SHP77 treated with DMSO at 0.1 percent for 48 hours (cell line): ENCODE results near the gene BAZ2B.
"Not testable (repeated sequence)": the region's sequence is repeated elsewhere in the genome, so short reads cannot be mapped to it uniquely, and the experiment has no call there.

Source experiments
- DNase-seq: peaks from one replicate; lab custom pipeline; 2025; lab: John Stamatoyannopoulos, UW

The BAZ2B gene, protein sequence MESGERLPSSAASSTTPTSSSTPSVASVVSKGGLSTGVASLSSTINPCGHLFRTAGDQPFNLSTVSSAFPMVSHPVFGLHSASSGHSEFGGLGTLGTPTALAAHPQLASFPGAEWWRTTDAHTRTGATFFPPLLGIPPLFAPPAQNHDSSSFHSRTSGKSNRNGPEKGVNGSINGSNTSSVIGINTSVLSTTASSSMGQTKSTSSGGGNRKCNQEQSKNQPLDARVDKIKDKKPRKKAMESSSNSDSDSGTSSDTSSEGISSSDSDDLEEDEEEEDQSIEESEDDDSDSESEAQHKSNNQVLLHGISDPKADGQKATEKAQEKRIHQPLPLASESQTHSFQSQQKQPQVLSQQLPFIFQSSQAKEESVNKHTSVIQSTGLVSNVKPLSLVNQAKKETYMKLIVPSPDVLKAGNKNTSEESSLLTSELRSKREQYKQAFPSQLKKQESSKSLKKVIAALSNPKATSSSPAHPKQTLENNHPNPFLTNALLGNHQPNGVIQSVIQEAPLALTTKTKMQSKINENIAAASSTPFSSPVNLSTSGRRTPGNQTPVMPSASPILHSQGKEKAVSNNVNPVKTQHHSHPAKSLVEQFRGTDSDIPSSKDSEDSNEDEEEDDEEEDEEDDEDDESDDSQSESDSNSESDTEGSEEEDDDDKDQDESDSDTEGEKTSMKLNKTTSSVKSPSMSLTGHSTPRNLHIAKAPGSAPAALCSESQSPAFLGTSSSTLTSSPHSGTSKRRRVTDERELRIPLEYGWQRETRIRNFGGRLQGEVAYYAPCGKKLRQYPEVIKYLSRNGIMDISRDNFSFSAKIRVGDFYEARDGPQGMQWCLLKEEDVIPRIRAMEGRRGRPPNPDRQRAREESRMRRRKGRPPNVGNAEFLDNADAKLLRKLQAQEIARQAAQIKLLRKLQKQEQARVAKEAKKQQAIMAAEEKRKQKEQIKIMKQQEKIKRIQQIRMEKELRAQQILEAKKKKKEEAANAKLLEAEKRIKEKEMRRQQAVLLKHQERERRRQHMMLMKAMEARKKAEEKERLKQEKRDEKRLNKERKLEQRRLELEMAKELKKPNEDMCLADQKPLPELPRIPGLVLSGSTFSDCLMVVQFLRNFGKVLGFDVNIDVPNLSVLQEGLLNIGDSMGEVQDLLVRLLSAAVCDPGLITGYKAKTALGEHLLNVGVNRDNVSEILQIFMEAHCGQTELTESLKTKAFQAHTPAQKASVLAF (N-terminal part only)

DNA sequence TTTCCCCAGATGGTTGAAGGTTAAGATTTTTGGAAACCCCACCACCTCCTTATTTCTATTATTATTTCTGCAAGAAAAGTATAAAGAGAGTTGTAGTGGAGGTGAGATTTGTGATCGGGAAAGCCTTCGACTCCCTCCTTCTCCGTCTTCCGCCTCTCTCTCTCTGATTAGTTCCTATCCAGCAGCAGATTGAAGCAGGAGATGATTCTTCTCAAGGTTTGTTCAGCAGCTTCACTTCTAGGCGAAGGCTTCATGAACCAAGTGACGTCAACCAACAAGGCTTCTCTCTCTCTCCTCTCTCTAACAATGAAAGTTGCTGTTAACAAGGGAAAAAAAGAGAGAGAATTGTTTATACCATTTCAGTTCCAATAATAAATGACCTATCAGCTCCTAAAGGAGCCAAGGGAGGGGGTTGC lies at the start of gene BAZ2B:
TSS of gene BAZ2B (minus strand) at position 263 of the 416 bp plus-strand sequence. CDS start 137,829 bp downstream, outside the sequence.
- peak; percentile 7 for DNase-seq

DNA sequence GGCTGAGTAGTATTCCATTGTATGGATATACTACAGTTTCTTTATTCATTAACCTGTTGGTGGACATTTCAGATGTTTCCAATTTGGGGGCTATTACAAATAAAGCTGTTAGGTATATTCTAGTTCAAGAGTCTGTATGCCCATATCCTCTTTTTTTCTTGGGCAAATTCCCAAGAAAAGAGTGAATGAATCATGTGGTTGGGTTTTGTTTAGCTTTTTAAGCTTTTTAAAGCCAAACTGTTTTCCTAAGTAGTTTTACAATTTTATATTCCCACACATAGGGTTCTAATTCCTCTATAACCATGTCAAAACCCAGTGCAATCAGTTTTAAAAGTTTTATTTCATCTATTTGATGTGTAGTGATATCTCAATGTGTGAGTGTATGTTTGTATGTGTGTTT lies 44.9 kb upstream of the BAZ2B start:
- no peak for DNase-seq

DNA sequence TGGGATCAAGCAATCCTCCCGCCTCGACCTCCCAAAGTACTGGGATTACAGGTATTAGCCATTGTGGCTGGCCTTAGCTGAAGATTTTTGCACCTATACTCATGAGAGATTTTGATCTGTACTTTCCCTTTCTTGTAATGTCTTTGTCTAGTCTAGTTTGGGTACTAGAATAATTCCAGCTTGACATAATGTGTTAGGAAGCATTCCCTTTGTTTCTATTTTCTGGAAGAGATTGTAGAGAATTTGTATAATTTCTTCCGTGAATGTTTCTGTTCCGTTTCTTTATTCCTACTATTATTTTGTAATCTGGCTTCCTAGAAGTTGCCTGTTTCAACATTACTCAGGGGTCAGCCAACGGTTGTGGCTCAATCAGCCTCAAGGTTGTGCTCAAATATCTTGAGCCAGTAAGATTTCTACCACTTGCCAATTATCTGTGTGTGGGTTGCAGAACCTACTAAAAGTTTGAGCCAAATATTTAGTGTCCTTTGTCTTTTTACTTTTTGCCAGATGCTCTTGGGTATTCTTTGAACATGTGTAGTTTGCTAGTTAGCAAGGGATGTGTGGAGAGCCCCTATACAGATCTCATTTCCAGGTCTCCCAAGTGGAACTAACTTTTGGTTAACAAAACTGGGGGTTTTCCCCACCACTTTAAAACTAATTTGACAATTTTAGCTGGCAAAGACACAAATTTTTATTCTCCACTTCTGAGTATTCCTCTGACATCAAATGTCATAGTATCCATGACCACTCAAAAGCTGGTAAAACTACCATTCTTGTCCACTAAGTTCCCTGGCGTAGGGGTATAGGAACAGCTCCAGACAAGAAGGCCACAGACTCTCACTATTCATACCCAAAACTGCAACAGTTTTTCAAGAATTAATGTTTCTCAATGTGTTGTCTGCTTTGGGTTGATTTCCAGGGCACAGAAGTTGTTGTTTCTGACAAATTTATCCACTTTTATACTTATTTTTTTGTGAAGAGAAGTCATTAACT lies 42.8 kb upstream of the BAZ2B start:
- DNase-seq = no peak

DNA sequence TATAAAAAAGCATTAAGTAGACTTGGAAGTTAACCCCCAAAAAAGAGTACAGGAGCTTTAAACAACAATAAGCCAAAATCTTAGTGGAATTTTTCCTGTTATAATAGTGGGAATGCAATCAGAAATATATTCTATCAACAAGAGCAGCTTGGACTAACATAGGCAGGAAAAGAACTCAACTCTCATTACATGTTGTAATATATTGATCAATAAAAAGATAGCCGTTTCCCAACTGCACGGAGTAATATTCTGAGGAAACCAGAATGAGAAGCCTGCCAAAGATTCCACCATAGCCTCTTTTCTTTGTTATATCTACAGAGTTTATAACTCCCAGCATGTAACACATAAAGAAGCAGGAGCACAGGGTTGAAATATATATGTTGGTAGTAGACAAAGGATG lies 37.6 kb upstream of the BAZ2B start:
- no peak for DNase-seq

DNA sequence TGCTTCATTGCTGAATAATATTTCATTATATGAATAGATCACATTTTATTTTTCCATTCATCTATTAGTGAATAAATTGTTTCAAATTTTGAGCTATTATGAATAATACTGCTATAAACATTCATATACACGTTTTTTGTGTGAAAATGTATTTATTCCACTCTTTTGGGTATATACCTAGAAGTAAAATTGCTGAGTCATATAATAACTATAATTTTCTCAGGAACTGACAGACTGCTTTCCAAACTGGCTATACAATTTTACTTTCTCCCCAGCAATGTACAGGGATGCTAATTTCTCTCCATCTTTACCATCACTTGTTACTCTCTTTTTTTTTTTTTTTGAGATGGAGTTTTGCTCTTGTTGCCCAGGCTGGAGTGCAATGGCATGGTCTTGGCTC lies 35.5 kb upstream of the BAZ2B start:
- DNase-seq = no peak

DNA sequence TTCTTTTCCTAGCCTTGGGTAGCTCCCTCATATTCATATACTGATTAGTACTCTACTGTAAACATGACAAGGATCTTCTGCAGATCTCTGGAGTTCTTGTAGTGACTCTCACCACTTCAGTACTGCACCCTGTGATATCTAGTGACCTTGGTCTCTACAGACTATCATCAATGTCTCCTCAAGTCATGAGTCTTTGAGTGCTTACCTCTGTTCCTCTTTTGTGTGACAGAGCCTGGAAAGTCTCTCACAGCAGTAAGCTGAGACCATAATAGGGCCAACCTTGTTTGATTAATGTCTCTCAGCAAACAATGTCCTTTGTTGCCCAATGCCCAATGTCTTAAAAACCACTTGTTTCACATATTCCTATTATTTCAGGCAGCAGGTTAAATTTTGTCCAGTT lies 34.2 kb upstream of the BAZ2B start:
- no peak for DNase-seq

DNA sequence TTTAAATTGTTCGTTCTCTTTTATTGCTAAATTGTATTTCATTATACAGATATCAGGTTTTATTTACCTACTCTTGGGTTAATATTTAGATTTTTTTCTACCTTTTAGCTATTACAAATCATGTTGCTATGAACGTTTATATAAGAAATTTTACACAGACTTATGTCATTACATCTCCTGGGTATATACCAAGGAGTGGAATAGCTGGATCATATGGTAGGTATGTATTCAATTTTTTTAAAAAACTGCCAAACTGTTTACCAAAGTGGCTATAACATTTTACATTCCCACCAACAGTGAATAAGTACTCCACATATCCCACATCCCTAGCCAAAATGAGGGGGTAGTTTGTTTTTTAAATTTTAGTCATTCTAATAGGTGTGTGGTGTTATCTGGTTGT lies 32.3 kb upstream of the BAZ2B start:
- no peak for DNase-seq

DNA sequence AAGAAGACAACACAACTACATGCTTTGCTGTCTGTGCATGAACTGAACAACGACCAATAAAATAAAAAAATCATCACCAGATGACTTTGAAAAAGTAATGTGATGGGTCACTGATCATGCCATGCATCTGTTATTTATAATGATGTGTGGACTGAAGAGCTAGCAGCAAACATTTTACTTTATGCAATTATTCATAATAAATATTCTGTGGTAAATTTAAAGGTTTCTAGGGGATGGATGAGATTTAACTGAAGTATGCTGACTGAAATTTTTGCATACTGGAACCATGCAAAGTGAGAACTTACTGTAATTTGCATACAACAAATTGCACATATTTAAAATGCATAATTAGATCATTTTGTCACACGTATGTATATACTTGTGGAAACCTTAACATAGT lies 31.3 kb upstream of the BAZ2B start:
- no peak for DNase-seq

DNA sequence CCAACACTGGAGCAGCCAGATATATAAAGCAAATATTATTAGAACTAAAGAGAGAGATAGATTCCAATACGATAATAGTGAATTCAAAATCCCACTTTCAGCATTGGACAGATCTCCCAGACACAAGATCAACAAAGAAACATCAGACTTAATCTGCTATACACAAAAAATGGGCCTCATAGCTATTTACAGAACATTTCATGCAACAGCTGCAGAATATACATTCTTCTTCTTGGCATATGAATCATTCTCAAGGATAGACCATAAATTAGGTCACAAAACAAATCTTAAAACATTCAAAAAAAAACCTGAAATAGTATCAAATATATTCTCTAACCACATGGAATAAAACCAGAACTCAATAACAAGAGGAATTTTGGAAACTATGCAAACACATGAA lies 23.8 kb upstream of the BAZ2B start:
- DNase-seq = no peak

DNA sequence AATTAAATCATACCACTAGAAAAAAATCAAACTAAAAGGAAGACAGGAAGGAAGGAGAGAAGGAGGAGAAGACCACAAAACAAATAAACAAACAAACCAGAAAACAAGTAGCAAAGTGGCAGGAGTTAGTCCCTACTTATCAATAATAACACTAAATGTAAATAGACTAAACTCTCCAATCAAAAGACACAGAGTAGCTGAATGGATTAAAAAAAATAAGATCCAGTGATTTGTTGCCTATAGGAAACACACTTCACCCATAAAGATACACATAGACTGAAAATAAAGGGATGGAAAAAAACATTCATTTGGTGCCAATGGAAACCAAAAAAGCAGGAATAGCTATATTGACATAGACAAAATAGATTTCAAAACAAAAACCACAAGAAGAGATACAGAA lies 23.4 kb upstream of the BAZ2B start:
- no peak for DNase-seq

DNA sequence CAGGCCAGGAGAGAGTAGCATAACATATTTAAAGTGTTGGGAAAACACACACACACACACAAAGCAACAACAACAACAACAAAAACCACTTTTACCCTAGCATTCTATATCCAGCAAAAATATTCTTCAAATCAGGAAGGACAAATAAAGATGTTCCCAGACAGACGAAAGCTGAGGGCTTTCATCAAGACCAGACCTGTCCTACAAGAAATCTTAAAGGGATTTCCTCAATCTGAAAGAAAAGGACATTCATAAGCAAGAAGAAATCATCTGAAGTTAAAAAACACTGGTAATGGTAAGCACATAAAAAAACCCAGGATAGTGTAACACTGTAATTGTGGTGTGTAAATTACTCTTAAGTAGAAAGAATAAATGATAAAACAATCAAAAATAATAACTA lies 22.7 kb upstream of the BAZ2B start:
- DNase-seq = no peak

DNA sequence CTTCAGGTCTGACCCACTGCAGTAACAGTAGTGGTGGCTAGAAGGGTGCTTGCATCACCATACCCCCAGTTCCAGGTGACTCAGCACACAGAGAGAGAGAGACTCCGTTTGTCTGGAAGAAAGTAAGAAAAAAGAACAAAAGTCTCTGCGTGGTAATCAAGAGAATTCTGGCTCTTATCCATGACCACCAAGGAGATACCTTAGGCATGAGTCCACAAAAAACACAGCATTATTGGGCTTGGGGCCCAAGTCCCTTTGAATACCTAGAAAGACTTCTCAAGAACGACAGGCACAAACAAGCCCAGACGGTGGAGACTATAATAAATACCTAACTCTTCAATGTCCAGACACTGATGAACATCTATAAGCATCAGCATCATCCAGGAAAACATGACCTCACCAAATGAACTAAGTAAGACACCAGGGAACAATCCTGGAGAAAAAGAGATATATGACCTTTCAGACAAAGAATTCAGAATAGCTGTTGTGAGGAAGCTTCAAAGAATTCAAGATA lies 21.7 kb upstream of the BAZ2B start:
- no peak for DNase-seq

DNA sequence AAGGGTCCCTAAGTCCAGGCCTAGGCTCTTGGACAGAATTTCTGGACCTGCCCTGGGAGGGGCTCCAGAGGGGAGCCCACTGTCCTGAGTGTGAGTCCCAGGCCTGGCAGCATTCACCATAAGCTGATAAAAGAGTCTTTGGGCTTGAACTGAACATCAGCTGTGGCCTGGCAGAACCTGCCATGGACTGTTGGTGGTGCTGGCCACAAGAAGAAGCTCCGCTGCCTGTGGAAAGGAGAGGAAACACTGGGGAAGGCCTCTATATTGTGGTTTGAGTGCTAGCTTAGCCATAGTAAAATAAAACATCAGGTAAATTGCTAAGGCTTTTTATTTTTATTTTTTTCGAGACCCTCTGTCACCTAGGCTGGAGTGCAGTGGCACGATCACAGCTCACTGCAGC lies 20.9 kb upstream of the BAZ2B start:
- no peak for DNase-seq

DNA sequence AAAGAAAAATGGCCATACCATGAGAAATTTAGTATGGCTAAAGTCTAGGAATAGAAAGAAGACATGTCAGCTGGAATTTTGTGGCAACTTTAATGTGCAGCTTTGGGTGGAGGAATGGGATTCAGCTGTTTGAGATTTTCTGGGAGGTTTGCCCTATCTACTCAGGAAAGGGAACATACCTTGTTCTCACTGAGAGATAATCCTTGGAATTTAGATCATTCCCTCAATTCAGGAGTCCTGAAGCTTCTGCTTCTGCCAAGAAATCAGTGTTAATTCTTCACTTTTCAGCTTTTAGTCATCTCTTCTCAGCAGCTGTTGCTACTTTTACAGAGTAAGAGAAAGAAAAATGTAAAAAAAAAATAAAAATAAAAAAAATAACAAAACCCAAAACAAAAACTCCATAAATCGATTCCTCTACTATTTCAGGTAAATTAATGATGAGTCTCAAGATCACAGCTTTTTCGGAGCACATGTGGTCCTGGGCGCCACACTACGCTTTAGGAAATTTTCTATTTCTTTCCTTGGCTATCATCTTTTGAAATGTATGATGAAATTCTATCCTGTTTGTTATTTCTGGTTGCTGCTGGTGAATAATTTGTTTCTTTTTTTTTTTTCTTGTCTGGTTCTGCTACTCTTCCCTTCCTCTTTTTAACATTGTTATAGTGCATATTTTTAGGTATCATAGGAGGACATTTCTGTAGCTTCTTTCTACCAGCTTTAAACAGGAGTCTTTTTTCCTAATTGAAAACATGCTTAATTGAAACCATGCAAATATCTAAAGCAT lies 18.9 kb upstream of the BAZ2B start:
- DNase-seq = no peak

DNA sequence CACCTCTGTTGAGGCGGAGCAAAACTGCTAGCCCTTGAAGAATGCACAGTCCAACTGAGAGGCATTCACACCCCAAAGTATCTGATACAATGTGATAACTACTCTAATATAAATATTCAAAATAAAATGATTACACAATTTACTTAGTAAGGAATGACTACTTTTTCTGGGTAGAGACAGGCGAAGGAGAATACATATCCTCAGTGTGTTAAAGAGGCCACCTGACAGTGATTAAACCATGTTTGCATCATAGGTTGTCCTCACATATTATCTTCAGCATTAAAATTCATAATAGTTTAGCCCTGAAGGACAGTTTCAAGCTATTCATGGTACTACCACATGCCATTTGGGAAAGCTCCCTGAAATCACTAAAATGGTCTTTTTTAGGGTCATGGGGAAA lies 16.9 kb upstream of the BAZ2B start:
- no peak for DNase-seq

DNA sequence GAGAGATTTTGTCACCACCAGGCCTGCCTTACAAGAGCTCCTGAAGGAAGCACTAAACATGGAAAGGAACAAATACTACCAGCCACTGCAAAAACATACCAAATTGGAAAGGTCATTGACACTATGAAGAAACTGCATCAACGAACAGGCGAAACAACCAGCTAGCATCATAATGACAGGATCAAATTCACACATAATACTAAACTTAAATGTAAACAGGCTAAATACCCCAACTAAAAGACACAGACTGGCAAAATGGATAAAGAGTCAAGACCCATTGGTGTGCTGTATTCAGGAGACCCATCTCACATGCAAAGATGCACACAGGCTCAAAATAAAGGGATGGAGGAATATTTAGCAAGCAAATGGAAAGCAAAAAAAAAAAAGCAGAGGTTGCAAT lies 9.3 kb upstream of the BAZ2B start:
- DNase-seq = not testable (repeated sequence)

DNA sequence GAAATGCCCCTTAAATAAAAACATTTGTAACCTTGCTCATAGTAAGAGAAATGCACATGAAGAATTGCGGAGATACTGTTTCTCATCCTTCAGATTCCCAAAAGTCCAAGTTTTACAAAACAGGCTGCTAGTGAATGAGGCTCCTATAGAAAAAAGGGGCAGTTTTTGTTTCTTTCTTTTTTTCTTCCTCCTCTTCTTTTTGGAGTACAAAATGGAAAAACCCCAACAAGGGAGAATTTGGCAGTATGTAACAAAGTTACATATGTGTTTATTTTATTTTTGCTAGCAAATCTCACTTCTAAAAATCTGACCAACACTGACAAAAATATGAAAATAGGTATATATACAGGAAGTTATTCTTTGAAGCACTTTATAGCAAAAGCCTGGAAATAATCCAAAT lies 7.1 kb upstream of the BAZ2B start:
- DNase-seq = no peak

DNA sequence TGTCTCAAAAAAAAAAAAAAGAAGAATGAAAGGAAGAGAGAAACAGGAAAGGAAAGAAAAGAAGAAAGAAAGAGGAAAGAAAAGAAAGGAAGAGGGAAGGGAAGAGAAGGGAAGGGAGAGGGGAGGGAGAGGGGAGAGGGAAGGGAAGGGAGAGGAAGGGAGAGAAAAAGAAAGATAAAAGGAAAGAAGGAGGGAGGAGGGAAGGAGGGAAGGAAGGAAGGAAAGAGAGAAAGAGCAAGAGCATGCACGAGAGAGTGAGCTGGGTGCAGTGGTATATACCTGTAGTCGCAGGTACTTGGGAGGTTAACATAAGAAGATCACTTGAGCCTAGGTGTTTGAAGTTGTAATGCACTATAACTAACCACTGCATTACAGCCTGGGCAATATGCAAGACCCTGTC lies 6.6 kb upstream of the BAZ2B start:
- no peak for DNase-seq

DNA sequence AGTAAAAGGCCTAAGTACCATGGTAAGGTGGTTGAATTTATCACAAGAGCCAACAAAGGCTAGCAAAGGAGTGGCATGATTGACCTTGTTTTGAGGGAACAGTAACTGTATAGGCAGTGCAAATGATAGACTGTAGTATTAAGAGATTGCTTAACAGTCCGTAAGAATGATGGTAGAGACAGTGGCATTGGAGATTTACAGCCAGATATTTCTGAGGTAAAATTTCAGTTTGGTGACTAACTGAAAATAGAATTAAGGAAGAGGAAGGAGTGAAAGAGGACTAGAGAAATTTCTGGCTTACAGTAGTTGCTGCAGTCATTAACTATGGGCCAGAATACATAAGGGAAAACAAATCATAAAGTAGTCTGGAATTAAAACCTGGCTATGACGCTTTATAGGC lies 4.4 kb upstream of the BAZ2B start:
- no peak for DNase-seq

DNA sequence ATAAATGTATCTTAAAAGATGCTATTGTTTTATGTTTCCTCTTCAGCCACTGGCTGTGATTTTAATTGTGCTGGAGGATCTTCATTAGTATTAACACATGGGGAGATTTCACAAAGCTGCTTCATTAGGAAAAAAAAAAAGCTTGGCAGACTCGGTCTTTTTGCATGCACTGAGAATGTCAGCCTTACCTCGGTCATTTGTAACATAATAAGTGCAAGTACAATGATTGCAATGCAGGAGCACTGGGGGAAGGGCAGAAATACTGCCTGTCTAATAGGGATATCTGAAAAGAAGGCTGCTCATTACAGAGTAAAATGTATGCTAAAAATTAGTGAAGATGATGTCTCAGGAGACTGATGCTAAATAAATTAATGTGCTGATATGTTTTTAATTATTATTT lies 1.3 kb upstream of the BAZ2B start:
- DNase-seq = peak; percentile 2
